ENCODE results near the gene MTFR1L.

DNA sequence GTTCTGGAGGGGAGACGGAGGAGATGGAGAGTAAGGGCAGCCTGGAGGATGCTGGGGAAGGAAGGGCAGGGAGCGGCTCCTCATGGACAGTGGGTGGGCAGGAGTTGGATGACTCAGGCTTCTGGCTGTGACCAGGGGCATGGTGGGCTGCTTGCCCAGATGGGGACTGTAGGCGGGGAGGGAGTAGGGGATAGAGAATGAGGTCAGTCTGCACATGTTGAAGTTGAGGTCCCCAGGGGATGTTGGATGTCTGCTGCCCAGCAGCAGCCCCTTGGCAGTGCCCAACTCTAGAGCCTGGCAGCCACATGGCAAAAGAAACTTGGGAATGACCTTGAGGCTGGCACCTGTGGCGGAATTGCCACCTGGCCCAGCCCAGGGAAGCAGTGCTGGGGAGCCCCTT, 13.3 kb upstream of the MTFR1L start:
- TF ChIP-seq, protein P1, sequence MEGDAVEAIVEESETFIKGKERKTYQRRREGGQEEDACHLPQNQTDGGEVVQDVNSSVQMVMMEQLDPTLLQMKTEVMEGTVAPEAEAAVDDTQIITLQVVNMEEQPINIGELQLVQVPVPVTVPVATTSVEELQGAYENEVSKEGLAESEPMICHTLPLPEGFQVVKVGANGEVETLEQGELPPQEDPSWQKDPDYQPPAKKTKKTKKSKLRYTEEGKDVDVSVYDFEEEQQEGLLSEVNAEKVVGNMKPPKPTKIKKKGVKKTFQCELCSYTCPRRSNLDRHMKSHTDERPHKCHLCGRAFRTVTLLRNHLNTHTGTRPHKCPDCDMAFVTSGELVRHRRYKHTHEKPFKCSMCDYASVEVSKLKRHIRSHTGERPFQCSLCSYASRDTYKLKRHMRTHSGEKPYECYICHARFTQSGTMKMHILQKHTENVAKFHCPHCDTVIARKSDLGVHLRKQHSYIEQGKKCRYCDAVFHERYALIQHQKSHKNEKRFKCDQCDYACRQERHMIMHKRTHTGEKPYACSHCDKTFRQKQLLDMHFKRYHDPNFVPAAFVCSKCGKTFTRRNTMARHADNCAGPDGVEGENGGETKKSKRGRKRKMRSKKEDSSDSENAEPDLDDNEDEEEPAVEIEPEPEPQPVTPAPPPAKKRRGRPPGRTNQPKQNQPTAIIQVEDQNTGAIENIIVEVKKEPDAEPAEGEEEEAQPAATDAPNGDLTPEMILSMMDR (IDR thresholded peaks at IDR 0.05) = no peak
- TF ChIP-seq, protein P2, sequence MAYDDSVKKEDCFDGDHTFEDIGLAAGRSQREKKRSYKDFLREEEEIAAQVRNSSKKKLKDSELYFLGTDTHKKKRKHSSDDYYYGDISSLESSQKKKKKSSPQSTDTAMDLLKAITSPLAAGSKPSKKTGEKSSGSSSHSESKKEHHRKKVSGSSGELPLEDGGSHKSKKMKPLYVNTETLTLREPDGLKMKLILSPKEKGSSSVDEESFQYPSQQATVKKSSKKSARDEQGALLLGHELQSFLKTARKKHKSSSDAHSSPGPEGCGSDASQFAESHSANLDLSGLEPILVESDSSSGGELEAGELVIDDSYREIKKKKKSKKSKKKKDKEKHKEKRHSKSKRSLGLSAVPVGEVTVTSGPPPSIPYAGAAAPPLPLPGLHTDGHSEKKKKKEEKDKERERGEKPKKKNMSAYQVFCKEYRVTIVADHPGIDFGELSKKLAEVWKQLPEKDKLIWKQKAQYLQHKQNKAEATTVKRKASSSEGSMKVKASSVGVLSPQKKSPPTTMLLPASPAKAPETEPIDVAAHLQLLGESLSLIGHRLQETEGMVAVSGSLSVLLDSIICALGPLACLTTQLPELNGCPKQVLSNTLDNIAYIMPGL (CRISPR knock-in tag; IDR thresholded peaks at IDR 0.05) = no peak
- TF ChIP-seq, protein P3, sequence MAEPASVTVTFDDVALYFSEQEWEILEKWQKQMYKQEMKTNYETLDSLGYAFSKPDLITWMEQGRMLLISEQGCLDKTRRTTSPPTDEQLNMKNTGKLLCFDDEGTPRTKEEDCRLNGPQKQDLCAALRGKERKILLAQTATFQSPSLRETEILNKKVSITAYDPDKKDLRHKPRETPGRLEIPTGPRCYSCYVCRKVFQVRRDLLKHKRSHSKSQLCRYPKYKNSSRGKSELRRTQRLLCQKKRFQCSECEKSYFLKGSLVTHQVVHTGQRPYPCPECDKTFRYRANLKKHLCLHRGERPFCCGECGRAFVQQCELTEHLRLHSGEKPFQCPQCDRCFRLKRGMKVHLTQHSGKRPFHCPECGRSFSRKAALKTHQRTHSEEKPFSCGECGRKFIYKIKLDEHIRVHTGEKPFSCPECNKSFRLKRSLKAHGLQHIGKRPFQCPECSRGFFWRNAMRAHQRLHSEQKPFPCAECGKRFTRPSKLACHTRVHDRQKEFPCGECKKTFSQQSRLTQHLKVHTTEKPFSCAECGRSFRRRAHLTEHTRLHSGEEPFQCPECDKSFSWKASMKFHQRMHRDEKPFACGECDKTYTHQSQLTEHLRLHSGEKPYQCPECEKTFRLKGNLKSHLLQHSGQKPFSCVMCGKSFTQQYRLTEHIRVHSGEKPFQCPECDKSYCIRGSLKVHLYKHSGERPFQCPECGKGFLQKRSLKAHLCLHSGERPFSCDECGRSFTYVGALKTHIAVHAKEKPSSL (CRISPR knock-in tag; conservative IDR thresholded peaks at IDR 0.05) = no peak
- no peak for TF ChIP-seq ZNF121 (CRISPR knock-in tag; IDR thresholded peaks at IDR 0.05)
- TF ChIP-seq, protein P4, sequence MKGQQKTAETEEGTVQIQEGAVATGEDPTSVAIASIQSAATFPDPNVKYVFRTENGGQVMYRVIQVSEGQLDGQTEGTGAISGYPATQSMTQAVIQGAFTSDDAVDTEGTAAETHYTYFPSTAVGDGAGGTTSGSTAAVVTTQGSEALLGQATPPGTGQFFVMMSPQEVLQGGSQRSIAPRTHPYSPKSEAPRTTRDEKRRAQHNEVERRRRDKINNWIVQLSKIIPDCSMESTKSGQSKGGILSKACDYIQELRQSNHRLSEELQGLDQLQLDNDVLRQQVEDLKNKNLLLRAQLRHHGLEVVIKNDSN (CRISPR knock-in tag; IDR thresholded peaks at IDR 0.05) = no peak
- TF ChIP-seq NR2C2 (CRISPR knock-in tag; IDR thresholded peaks at IDR 0.05) = no peak
- no peak for TF ChIP-seq GABPB1 (CRISPR knock-in tag; IDR thresholded peaks at IDR 0.05)
- TF ChIP-seq ELF4 (CRISPR knock-in tag; IDR thresholded peaks at IDR 0.05; ENCODE audit: low read depth) = no peak
- TF ChIP-seq JUN (CRISPR knock-in tag; IDR thresholded peaks at IDR 0.05) = no peak
- no peak for TF ChIP-seq NR3C1 (CRISPR knock-in tag; conservative IDR thresholded peaks at IDR 0.05; ENCODE audit: low read depth)
- TF ChIP-seq, protein P5, sequence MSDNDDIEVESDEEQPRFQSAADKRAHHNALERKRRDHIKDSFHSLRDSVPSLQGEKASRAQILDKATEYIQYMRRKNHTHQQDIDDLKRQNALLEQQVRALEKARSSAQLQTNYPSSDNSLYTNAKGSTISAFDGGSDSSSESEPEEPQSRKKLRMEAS (CRISPR knock-in tag; IDR thresholded peaks at IDR 0.05) = no peak
